GM21360 (cell line): ENCODE measurements around the gene FOXC1.

Experiments
- ATAC-seq: cut with Tn5 transposase; IDR thresholded peaks from one replicate; pipeline ENCODE4 v1.9.1; 2021; ENCODE audit warnings: mild to moderate bottlenecking, moderate library complexity; ENCODE audit not compliant: unreplicated experiment

Gene FOXC1

DNA sequence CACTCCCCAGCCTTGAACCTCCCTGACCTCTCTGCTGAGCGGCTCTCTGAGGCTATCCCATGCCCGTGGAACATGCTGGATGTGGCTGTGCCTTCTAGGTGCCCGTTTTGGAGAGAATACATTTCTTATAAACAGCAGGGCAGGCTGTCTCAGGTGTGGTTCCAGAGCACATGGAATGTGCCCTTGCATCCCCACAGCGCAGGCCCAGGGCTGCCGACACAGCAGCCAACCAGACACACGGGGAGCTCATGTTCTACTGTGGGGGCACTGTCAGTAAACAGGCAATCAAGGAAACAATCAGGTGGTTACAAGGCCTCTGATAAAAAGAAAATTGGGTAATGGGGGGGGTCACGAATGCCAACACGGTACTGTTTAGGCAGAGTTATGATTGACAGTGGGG is 30.8 kb downstream of the FOXC1 start:
- ATAC-seq, result no peak

DNA sequence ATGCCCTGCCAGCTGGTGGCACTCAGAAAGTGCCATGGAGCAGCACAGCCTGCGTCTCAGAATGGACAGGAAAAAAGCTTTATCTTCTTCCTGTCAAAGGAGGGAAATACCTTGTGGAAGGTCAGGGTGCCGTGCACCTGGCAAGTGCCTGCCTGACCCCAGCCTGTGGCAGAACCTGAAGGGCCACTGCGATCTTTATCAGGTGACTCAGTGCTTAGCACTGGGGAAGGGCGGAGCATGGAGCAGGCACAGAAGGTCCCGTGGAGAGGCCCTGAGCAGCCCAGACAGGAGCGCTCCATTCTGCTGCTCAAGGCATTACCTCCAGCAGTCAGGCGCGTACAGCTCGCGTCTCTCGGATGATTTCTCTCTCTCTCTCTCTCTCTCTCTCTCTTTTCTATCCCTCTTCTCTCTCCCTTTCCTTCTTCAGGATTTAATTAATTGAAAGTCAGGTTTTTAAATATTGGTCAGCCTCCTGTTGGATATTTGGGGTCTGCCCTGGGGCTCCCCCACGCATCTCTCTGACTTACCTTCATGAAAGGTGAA is 31.7 kb downstream of the FOXC1 start:
- ATAC-seq, result no peak

DNA sequence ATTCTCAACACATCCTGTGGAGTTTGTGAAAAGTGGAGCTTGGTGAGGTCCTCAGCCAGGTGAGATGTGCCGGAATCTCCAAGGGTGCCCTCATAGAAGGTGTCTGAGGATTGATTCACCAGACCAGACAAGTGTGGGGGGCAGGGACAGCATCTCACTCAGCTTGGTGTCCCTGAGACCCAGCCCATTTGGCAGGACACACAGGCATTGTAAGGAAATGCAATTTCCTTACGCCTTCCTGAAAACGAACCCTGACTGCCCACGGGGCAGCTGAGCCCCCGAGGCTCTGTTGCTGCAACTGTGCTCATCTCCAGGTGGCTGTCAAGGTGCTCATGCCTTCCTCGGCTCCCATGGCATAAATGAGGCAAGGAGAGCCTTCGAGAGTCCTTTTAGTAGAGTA is 33.4 kb downstream of the FOXC1 start:
- no peak for ATAC-seq

DNA sequence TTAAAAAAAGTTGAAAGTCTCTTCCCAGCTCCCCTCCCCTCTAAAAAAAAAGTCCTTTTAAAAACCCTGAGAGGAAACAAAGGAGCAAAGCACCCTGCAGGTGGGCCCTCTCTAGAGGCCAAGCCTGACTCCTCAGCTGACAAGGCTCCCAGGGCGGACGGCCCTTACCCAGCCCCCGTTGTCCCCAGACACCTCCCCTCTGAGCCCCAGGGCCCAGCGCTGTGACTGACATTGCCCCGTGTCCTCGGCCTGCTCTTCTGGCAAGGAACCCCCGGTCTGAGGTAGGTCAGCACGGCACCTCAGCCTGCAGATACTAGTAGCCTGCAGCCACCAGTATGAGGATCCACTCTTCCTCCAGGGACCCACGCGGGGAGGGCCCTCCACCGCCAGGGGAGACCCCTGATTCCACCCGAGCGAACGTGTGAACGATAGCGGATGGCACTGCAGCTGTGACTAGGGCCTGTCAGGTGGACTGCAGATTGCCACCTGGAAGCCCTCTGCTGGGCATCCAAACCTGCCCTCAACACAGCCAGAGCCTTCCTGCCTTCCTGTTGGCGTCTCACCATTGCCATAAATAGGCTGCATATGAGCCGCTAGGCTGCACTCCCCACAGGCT is 34.2 kb downstream of the FOXC1 start:
- no peak for ATAC-seq

DNA sequence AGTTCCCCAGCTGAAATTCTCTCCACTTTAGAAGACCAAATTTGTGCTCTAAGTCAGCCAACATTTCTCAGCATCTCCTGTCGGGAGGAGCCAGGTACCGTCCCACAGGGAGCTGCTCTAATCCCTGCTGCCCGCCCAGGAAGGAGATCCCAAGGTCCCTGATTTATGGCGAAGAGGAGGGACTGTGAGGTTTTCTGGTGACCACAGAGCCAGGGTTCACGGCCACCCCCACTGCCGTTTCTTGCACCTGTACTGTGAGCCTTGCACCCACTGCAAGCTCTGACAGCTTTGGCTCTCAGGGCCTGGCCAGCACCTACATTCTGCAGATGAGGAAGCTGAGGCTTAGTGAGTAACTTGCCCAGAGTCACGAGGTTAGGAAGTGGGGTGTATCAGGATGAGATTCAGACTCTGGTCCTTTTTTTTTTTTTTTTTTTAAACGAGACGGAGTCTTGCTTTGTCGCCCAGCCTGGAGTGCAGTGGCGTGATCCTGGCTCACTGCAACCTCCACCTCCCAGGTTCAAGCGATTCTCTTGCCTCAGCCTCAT is 34.9 kb downstream of the FOXC1 start:
- ATAC-seq, result no peak

DNA sequence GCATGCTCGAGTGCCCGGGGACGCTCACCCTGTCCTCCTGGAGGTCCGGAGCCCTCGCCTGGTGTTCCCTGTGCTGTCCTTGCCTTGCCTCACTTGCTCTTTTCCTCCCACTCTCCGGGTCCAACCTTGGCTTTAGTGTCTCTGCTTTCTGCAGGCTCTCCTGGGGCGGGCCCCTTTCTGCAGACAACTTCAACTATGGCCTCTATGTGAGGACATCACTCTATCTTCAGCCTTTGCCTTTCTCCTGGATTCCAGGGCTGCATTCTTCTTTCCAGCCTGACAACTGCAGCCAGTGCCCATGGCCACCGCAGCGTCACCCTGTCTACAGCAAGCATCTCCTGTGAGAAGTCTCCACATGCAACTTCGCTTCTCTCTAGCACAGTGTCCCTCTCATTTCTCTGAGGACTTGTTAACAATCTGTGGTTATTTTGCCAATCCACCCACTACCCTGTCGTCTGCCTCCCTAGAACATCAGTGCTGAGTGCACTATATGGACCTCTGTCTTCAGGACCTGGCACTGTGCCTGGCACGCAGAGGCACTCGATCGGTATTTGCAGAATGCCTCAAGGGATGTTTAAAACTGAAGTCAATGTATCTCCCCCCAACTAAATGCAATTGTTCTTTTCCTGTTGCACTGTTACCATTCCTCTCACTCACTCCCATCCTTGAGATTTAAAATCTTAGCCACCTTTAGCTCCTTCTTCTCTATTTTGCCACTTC is 35.9 kb downstream of the FOXC1 start:
- ATAC-seq, result no peak

DNA sequence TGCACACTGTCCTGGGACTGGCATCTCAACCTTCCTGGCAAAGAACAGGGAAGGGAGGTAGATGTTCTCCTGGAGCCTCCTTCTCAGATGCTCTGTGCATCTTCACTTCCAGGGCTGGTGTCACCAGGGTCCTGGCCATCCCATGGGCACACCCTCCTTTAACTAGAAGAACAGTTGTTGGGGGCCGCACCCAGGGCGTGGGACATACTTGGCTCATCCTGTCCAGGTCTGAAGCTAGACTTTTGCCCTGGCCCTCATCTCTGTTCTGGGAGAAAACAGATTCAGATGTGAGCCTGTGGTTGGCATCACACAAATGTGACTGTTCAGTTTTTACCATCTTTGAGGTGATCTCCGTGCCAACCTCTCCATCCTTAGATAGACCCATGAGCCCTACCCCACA is 41.6 kb downstream of the FOXC1 start:
- no peak for ATAC-seq

DNA sequence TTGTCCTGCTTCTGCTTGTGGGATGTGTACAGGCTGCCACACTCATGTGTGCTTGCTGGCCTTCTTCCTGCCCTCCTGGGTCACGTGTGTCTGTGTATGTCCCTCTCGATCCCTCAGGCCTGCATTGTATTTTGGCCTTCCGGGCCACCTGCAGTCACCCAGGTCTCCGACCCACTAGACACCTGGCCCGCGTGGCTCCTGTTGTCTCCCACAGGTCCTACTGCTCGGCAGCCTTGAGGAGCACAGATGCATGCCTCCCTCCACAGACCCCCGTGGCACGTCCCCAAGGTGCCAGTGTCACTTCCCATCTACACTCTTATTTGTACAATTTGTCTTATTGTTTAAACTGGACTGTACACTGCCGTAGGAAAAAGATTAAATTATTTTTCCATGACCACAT is 43.1 kb downstream of the FOXC1 start:
- ATAC-seq, result no peak

DNA sequence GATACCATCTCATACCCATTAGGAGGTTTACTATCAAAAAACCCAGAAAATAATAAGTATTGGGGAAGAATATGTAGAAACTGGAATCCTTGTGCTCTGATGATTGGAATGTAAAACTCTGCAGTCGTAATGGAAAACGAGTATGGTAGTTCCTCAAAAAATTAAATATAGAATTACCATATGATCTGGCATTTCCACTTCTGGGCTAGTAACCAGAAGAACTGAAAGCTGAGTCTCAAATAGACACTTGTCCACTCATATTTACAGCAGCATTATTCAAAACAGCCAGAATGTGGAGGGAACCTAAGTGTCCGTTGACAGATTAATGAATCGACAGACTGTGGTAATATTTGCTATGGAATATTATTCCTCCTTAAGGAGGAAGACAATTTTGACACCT is 44.3 kb downstream of the FOXC1 start:
- ATAC-seq, result no peak

DNA sequence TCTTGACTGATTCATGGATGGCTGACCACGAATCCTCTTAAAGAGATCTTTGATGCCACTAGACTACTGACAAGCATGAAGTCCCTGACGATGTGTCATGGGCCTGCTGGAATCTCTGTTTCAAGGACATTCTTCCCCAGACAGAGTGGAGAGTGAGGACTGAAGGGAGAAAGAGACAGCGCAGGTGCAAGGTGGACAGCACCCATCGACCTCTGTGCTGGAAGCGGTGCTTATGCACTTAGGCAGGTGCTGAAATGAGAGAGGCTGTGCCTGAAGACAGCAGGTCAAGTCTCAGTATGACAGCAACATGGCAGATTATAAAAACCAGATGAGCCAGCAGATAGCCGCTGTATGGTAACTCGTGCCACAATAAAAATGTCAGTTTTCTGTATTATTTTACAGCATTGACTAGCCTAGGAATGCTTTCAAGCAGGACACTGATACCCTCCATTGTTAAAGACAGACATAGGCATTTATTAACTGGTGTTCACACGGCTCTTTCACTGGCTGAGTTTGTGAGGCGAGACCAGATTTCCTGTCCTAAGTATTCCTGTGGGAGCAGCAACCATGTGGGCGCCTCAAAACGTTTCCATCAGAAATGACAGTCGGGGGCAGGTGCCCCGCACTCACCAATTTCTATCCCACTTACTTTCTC is 47.5 kb downstream of the FOXC1 start:
- no peak for ATAC-seq

DNA sequence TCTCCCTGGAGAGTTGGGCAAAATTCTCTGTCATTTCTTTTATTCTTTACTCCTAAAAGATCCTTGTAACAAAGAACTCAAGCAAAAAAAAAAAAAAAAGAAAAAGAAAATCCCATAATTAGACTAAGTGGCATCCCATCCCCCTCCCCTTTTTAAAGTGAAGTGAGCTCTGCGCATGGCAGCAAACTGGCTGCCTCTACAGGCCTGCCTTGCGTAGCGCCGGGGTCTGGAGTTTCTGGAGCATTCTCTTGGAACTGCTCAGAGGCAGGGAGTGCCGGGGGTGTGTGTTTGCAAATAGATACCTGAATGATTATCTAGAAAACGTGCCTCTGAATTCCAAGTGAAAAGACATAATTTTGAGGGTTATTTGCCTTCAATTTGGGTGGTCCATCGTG is 48.1 kb downstream of the FOXC1 start:
- no peak for ATAC-seq

DNA sequence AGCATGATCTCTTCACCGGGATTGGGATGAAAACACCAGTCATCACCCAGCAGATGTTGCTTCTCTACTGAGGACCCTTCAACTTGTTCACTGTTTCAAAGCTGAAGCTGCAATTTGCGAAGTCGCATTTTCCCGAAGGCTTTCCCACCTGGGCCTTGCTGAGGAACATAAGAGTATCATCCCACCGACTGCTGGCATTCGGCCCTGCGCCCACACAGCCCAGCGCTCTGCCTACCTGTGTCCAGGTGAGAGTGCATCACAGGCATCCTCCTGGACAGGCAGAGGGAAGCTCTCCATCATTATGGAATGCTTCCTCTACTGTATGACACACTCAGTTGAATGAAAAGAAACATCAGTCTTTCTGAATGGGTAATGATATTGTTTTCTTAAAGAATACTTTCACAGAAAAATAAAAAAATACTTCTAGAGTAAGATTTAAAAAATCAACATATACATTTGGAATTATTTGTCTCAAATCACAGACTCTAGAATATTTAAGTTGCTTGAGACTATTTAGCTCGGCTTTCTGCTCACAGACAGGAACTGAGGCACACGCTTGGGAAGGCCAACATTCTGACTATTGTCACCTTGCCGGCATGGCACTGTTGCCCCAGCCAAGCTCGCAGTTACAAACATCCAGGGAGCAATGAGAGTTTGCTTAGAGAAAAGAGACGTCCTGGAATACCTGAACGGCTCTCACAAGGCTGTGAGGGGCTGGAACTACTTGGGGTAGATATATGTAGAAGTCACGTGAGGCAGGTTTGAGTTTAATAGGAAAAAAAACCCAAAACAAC is 48.7 kb downstream of the FOXC1 start:
- ATAC-seq, result no peak

DNA sequence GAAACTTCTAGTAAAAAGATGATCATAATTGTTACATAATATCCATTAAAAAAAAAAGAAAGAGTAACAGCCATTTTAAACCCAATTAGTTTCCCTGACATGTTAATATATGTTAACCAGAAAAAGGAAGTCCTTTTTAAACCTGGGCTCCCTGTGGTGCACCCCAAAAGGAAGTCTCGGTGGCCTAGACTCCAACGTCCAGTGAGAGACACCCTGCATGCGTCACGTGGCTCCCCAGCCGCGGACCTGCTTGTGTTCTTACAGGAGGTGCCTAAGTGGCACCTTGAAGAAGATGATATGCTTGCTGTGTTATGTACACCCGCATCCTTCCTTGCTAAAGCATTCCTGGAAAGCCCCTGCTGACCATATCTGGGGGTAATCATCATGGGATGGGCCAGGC is 50.1 kb downstream of the FOXC1 start:
- ATAC-seq, result no peak

DNA sequence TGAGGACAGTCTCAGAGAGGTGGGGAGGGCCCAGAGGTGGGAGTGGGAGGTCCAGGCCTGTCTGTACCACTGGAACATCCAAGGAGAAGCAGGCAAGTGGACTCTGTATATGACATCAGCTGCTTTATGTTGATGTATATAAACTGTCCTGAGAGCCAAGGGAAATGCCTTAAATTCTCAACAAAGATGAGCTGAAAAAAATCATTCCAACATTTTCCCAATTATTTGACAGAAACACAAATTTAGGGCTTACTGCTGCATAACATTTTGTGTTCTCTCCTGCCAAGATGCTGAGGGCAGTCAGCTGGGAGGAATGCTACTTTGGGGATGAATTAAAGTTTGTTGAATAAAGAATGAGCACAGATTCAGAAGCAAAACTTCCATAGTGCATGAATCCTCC is 52.8 kb downstream of the FOXC1 start:
- ATAC-seq, result no peak
